KOPT-K1 (cell line): Measurements from ENCODE around the gene DHRS7B.

Experiments used
- H3K27ac ChIP-seq: fragments of 200-600 bp; sonication (generic); 2 replicates; pipeline ENCODE4 v1.5.1; 2016; ENCODE audit warnings: antibody characterized with exemption, mild to moderate bottlenecking, low read depth, low read length; ENCODE audit not compliant: poor library complexity, severe bottlenecking
- H3K36me3 ChIP-seq: fragments of 200-600 bp; sonication (generic); 2 replicates; pipeline ENCODE4 v1.5.1; 2017; ENCODE audit warnings: antibody characterized with exemption, mild to moderate bottlenecking, low read length, moderate library complexity; ENCODE audit not compliant: insufficient read depth
- H3K9me3 ChIP-seq: fragments of 200-600 bp; sonication (generic); 2 replicates; pipeline ENCODE4 v1.5.1; 2017; ENCODE audit warnings: antibody characterized with exemption, low read length, mild to moderate bottlenecking; ENCODE audit not compliant: insufficient read depth, poor library complexity, severe bottlenecking

DHRS7B gene

GRCh38 chr17:21160401-21160800, 33.6 kb downstream of the DHRS7B start:
- Histone ChIP-seq H3K27ac (no peak overlapping the region), H3K36me3 (no peaks in the 10 kb centered on the region), H3K9me3 (peaks cover 4% of the 10 kb centered on the region)

GRCh38 chr17:21161498-21162393, 35.0 kb downstream of the DHRS7B start:
- Histone ChIP-seq H3K36me3 (no peaks in the 10 kb centered on the region), H3K27ac (no peak overlapping the region), H3K9me3 (no peaks in the 10 kb centered on the region)

- Histone ChIP-seq H3K36me3 (no peaks in the 10 kb centered on the region), H3K9me3 (no peaks in the 10 kb centered on the region), H3K27ac (no peak overlapping the region)
These were observed 35.6 kb downstream of the DHRS7B start for GRCh38 chr17:21162394-21162775.

- H3K27ac ChIP-seq: no peak overlapping the region
- H3K9me3 ChIP-seq: no peaks in the 10 kb centered on the region
- no peaks in the 10 kb centered on the region for H3K36me3 ChIP-seq
These were observed 36.3 kb downstream of the DHRS7B start for GRCh38 chr17:21163101-21163500.

GRCh38 chr17:21164216-21164615, 37.5 kb downstream of the DHRS7B start:
- no peaks in the 10 kb centered on the region for H3K36me3 ChIP-seq
- H3K9me3 ChIP-seq: no peaks in the 10 kb centered on the region
- H3K27ac ChIP-seq: no peak overlapping the region

- Histone ChIP-seq H3K36me3 (no peaks in the 10 kb centered on the region), H3K27ac (no peak overlapping the region), H3K9me3 (no peaks in the 10 kb centered on the region)
These were observed 37.9 kb downstream of the DHRS7B start for GRCh38 chr17:21164620-21165019.

GRCh38 chr17:21165922-21166594, 39.3 kb downstream of the DHRS7B start:
- H3K36me3 ChIP-seq: no peaks in the 10 kb centered on the region
- no peaks in the 10 kb centered on the region for H3K9me3 ChIP-seq
- H3K27ac ChIP-seq: no peak overlapping the region

- no peaks in the 10 kb centered on the region for H3K36me3 ChIP-seq
- H3K9me3 ChIP-seq: no peaks in the 10 kb centered on the region
- H3K27ac ChIP-seq: no peak overlapping the region
These were observed 39.9 kb downstream of the DHRS7B start for GRCh38 chr17:21166595-21167210.

- H3K36me3 ChIP-seq: no peaks in the 10 kb centered on the region
- H3K9me3 ChIP-seq: no peaks in the 10 kb centered on the region
- no peak overlapping the region for H3K27ac ChIP-seq
These were observed 40.5 kb downstream of the DHRS7B start for GRCh38 chr17:21167303-21167702.

GRCh38 chr17:21168555-21168865, 41.7 kb downstream of the DHRS7B start:
- no peak overlapping the region for H3K27ac ChIP-seq
- H3K36me3 ChIP-seq: peaks cover 7% of the 10 kb centered on the region; the same call in 1 of the 2 replicates
- no peaks in the 10 kb centered on the region for H3K9me3 ChIP-seq

GRCh38 chr17:21169496-21169895, 42.7 kb downstream of the DHRS7B start:
- Histone ChIP-seq H3K9me3 (no peaks in the 10 kb centered on the region), H3K27ac (no peak overlapping the region)

GRCh38 chr17:21170809-21171208, 44.0 kb downstream of the DHRS7B start:
- Histone ChIP-seq H3K36me3 (peaks cover 17% of the 10 kb centered on the region), H3K9me3 (no peaks in the 10 kb centered on the region), H3K27ac (no peak overlapping the region)

More at GRCh38 chr17:21169496-21169895, 42.7 kb downstream of the DHRS7B start:
- H3K36me3 ChIP-seq: peaks cover 17% of the 10 kb centered on the region

- Histone ChIP-seq H3K36me3 (peaks cover 17% of the 10 kb centered on the region), H3K9me3 (no peaks in the 10 kb centered on the region), H3K27ac (no peak overlapping the region)
These were observed 44.7 kb downstream of the DHRS7B start for GRCh38 chr17:21171309-21171922.

- Histone ChIP-seq H3K36me3 (peaks cover 17% of the 10 kb centered on the region), H3K27ac (no peak overlapping the region), H3K9me3 (no peaks in the 10 kb centered on the region)
These were observed 45.3 kb downstream of the DHRS7B start for GRCh38 chr17:21171970-21172510.

- Histone ChIP-seq H3K36me3 (peaks cover 17% of the 10 kb centered on the region), H3K9me3 (no peaks in the 10 kb centered on the region), H3K27ac (no peak overlapping the region)
These were observed 46.1 kb downstream of the DHRS7B start for GRCh38 chr17:21172846-21173245.
